HG02973 (cell line): ENCODE data around the gene UBE2L3.
"Not testable (repeated sequence)": the region's sequence is repeated elsewhere in the genome, so short reads cannot be mapped to it uniquely, and the experiment has no call there.

Experiments used
- ATAC-seq: cut with Tn5 transposase; IDR thresholded peaks from one replicate; pipeline ENCODE4 v1.9.1; 2021; ENCODE audit warnings: moderate library complexity; ENCODE audit not compliant: unreplicated experiment

The UBE2L3 gene

GRCh38 chr22:21642584-21643448 is 75.3 kb downstream of the UBE2L3 start:
- no peak for ATAC-seq

DNA sequence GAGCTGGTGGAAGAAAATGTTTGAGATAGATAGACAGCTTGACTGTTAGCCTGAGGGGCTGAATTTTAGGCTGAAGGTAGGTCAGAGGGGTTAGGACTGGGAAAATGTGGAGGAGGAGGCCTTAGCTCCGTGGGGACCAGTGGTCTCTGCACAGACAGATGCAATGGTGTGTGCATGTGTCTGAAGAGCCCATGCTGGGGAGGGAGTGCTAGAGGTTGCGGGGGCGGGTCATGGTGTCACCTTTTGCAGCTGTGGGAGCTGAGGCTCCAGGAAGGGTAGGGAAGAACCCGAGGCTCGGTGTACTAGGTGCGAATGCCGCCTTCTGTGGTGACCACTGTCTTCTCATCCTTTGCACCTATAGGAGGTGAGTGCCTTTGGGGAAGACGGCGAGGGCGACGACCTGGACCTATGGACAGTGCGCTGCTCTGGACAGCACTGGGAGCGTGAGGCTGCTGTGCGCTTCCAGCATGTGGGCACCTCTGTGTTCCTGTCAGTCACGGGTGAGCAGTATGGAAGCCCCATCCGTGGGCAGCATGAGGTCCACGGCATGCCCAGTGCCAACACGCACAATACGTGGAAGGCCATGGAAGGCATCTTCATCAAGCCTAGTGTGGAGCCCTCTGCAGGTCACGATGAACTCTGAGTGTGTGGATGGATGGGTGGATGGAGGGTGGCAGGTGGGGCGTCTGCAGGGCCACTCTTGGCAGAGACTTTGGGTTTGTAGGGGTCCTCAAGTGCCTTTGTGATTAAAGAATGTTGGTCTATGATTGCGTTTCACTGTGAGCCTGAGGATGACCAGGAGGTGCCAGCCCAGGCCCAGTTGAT is 76.2 kb downstream of the UBE2L3 start:
- ATAC-seq: no peak

DNA sequence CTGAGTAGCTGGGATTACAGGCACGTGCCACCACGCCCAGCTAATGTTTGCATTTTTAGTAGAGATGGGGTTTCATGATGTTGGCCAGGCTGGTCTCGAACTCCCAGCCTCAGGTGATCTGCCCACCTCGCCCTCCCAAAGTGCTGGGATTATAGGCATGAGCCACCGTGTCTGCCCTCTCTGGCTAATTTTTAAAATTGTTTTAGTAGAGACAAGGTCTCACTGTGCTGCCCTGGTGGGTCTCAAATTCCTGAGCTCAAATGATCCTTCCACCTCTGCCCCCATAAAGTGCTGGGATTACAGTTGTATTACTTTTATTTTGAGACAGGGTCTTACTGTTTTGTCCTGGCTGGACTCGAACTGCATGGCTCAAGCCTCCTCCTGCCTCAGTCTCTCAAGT is 78.0 kb downstream of the UBE2L3 start:
- not testable (repeated sequence) for ATAC-seq

DNA sequence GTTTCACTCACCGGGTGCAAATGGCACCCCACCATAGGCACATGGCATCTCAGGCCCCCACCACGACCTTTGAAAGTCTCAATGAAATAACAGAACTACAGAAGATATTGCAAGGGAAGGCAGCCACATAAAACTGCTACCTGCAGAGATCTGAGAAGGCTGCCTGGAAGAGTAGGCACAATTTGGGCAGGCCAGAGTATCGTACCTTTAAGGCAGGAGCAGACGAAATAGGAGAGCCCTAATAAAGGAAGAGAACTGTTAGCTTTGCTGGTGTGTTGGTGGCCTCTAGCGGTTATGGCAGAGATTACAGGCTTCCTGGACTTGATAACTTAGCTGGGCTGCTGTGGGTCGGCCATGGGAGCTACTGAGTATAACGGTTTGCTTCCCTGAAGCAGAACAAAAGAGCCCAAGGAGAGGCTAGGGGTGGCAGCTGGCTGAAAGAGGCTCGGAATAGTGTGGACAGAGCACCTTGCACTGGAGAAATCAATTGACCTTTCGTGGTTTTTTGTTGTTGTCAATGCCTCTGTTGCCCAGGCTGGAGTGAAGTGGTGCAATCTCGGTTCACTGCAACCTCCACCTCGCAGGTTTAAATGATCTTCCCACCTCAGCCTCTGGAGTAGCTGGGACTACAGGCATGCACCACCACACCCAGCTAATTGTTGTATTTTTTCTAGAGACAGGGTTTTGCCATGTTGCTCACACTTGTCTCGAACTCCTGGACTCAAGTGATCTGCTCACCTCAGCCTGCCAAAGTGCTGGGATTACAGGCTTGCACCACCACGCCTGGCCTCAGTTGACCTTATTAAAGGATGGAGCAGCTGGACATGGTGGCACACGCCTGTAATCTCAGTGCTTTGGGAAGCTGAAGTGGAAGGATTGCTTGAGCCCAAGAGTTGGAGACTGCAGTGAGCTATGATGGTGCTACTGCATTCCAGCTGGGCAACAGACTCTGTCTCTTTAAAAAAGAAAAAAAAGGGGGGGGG is 79.4 kb downstream of the UBE2L3 start:
- ATAC-seq: no peak

DNA sequence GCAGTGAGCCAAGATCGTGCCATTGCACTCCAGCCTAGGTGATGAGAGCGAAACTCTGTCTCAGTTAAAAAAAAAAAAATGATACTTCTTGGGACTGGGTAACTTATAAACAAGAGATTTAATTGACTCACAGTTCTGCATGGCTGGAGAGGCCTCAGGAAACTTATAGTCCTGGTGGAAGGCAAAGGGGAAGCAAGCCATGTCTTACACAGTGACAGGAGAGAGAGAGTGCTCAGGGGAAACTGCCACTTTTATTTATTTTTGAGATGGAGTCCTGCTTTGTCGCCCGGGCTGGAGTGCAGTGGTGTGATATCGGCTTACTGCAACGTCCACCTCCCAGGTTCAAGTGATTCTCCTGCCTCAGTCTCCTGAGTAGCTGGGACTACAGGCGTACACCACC is 82.8 kb downstream of the UBE2L3 start:
- ATAC-seq: no peak

- no peak for ATAC-seq
Measured at GRCh38 chr22:21650823-21651520, 83.5 kb downstream of the UBE2L3 start.

DNA sequence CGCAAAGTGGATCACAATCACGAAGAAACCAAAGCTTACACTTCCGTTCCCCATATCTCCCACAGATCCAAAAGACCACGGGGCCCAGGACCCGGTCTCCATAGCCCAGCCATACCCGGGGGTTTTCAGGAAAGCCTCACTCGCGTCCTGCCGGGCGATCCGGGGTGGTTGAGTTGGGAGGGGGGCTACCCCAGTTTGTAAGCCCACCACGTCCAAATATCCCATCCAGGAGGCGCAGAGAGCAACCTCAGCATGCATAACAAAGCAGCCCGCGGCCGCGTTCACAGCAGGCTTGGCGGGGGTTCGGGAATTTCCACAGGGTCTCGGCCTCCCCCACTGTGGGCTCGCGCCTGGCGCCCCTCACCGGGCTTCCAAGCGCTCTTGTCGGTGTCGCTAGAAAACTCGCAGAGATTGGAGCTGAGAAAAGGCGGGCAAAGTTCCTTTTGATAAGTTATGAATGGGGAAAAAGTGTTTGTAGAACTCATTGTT is 84.1 kb downstream of the UBE2L3 start:
- ATAC-seq: no peak

GRCh38 chr22:21652010-21652546 is 84.6 kb downstream of the UBE2L3 start:
- ATAC-seq: peak; percentile 75

GRCh38 chr22:21652547-21653545 is 85.3 kb downstream of the UBE2L3 start:
- peak; percentile 5 for ATAC-seq

DNA sequence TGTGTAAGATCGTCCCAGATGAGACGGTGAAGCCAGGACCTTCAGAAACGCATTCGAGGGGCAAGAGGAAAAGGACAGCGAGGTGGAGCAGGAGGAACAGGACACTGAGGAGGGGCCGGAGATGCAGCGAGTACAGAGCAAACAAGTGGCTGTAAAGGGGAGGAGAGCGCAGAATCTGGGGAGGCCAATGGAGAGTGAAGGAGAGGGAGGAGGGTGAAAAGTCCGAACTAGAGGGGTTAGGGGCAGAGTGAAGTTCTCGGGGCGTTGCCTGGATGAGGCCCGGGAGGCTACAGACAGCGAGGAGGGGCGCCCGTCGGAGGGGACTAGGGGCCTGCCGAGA is 89.5 kb downstream of the UBE2L3 start:
- no peak for ATAC-seq

DNA sequence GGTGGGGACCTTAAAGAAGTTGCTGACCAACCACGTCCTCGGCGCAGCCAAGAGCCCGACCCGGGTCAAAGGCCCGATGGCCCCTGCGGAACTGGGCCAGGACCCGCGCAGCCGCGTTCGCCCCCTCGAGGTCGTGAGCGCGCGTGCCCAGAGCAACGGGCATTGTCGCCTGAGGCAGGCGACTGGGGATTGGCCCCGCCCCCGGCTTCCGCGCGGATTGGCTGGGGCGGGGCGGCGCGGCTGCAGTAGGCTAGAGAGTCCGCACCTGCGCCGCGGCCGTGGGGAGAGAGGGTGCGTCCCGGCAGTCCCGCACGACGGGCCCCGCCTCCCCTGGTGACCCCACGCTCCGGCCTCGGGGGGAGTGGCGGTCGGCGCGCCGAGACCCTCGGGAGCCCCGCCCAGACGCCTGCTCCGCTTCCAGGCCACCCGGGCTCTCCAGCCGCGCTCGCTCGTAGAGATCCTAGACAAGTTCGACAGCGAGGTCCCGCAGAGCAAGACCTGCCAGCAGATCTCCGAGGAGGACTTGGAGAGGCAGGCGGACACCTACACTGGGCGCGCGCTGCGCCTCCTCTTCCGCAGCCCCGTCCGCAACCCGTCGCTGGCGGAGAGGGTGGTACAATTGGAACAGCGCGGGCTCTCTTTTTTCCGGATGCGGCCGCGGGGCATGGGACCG is 90.0 kb downstream of the UBE2L3 start:
- peak; percentile 46 for ATAC-seq

DNA sequence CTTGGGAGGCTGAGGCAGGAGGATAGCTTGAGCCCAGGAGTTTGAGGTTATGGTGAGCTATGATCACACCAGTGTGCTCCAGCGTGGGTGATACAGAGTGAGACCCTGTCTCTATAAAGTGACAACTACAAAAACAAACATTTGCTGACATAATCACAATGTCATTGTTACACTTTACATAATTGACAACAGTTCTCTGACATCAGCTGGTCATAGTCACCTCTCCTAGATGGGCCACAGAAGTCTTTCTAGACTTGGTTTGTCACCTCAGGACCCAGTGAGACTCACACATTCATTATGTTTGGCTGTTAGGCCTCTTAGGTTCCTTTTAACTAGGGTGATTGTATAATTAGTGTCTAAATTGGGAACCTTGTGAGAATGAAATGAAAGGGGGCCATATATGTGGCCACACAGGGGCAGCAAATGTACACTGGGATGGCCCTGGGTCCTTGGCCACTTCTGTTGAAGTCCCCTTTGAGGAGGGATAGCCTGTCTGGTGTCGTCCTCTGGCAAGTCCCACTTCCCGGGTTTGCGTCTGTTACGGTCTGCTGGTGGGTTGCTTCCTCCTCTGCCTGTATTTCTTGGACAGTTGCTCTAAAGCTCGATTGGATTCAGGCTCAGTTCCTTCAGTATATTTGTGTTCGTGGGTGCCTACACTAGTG is 92.5 kb downstream of the UBE2L3 start:
- ATAC-seq: no peak

- no peak for ATAC-seq
Measured at GRCh38 chr22:21660904-21661303, 93.4 kb downstream of the UBE2L3 start.

- no peak for ATAC-seq
Measured at GRCh38 chr22:21661991-21662390, 94.5 kb downstream of the UBE2L3 start.

DNA sequence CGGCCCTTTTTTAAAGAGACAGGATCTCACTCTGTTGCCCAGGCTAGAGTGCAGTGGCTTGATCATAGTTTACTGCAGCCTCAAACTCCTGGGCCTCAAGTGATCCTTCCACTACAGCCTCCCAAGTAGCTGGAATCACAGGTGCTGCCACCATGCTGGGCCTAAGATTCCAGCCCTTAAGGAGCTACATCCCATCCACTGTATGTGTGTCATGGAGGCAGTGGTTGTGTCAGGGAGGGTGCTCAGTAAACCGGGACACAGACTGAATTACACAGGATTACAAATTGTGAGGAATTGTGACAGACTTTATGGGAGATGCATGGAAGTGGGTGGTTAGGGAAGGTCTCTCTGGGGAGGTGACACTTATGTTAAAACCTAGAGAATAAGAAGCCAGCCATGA is 96.2 kb downstream of the UBE2L3 start:
- no peak for ATAC-seq

DNA sequence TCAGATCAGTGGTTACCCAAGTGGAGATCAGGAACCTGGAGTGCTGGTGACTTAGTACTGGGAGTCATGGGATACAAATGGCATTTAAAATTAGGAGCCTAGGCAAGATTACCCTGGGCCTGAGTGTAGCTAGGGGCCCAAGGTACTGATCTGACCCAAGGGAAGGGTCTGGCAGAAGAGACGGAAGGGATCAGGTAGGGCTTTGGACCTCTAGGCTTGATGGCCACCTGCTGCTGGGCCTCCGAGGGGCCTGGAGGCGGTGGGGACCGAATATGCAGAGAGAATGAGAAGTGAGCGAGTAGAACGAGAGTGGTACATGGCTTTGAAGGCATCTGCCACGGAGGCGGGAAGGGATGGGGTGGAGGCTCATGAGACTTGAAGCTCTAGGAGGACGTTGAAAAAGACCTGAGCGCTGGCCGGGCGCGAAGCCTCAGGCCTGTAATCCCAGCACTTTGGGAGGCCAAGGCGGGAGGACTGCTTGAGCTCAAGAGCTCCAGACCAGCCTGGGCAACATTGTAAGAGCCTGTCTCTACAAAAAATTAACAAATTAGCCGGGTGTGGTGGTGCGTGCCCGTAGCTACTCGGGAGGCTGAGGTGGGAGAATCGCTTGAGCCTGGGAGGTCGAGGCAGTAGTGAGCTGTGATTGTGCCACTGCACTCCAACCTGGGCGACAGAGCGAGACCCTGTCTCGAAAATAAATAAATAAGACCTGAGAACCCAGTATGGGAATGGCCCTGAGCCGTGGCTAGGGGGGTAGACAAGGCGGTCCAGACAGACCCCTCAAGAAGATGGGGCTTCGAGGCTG is 97.7 kb downstream of the UBE2L3 start:
- ATAC-seq: no peak

- ATAC-seq: no peak
Measured at GRCh38 chr22:21666786-21667185, 99.3 kb downstream of the UBE2L3 start.
